GM18907 (cell line): ENCODE measurements around the gene GMDS.

Experiments
- ATAC-seq: cut with Tn5 transposase; IDR thresholded peaks from one replicate; pipeline ENCODE4 v1.9.1; 2021; ENCODE audit warnings: mild to moderate bottlenecking, moderate library complexity; ENCODE audit not compliant: unreplicated experiment

The GMDS gene

DNA sequence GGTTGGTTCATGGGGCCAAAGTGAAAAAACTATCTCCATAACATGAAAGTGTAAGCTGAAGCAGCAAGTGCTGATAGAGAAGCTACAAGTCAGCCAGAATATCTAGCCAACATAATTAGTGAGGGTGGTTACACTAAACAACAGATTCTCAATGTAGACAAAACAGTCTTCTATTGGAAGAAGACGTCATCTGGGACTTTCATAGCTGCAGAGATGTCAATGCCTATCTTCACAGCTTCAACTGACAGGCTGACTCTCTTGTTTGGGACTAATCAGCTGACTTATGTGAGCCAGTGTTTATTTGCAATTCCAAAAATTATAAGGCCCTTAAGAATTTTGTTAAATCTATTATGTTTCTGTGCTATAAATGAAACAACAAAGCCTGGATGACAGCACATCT, 63.2 kb downstream of the GMDS start:
- ATAC-seq: no peak

DNA sequence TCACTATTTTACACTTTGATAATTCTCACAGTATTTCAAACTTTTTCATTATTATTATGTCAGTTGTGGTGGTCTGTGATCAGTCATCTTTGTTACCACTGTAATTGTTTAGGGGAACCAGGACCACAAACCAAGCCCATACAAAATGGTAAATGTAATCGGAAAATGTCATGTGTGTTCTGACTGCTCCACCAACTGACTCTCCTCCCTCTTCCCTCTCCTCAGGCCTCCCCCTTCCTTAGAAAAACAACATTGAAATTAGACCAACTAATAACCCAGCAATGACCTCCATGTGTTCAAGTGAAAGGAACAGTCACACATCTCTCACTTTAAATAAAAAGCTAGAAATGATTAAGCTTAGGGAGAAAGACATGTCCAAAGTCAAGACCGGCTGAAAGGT, 63.8 kb downstream of the GMDS start:
- no peak for ATAC-seq

DNA sequence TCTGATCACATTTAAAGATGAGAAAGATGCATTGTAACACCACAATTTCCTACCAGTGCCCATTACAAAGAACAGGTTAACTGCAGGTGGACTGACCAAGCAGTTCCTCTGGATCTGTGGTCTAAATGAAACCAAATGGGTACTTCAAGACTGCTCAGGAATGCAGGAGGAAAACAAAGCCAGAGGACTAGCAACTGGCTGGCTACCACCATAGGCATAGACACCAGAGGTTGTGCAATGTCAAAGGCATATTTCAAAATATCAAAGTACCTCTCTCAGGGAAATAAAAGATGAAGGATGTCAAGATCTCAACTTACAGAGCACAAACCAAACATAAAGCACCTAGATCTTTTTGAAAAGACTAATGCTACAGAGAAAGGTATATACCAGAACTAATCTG, 65.5 kb downstream of the GMDS start:
- ATAC-seq: no peak

DNA sequence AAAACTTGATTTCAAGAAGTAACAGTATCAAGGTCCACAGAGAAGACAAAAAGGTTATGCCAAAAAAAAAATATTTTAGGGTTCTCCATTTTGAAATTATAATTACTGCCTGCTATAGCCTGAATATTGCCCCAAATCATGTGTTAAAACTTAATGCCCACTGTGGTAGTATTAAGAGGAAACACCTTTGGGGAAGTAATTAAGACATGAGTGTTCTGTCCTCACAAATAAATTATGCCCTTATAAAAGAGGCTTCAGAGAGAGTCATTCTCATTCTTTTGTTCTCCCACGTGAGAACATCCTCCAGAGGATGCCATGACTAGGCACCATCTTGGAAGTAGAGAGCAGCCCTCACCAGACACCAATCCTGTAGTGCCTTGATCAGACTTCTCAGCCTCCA, 66.2 kb downstream of the GMDS start:
- ATAC-seq: no peak

DNA sequence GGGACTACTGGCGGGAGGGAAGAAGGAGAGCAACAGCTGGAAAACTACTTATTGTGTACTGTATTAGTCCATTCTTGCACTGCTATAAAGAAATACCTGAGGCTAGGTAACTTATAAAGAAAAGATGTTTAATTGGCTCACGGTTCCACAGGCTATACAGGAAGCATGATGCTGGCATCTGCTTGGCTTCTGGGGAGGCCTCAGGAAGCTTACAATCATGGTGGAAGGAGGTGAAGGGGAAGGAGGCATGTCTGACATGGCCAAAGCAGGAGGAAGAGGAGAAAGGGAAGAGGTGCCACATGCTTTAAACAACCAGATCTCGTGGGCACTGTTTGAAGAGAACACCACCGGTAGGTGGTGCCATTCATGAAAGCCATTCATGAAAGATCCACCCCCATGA, 67.3 kb downstream of the GMDS start:
- ATAC-seq: no peak

DNA sequence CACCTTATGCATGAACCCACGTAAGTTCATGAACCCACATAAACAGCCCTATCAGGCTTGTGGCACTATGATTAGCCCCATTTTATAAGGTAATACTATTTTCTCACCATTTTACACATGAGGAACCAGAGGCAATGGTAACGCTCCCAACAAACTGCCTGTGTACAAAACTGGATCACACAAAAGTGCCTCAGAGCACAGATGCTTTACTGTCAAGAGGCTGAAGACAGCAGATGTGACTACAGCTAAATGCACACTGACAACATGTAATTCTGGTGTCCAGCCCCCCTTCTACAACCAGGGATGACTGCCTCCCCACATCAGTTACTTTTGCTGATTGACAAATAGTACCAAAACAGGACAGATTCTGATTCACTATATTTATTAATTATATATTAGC, 69.6 kb downstream of the GMDS start:
- no peak for ATAC-seq

DNA sequence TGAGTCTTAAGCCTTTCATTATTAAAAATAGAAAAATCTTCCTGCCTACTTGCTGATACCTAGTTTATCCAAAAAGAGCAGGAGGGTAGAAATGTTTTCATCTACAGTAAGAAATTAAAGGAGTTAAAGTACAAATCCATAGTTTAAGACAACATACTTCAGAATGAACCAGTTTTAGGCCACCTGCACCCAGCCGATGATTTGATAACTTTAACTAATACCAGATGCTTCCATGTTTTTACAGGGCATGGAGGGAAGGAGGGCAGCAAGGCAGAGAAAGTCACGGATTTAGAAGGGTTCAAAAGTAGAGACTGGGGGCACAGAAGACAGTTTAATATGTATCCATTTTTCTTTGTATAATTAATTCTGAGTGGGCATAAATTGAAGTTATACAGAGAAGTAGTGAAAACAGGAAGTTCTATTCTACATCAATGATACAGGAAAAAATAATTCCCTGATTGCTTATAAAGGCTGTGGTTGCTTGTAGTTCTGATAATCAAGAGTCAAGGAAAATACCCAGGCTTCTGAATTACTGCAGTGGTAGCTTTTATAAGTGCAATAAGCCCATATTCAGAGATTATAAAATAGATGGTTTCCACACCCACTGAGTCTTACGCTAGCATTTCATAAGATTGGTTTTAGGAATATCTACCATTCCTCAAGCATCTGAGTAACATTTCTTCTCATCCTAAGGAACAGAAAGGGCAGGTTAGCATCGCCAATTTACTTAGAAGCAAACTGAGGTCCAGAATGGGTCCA, 72.0 kb downstream of the GMDS start:
- no peak for ATAC-seq

DNA sequence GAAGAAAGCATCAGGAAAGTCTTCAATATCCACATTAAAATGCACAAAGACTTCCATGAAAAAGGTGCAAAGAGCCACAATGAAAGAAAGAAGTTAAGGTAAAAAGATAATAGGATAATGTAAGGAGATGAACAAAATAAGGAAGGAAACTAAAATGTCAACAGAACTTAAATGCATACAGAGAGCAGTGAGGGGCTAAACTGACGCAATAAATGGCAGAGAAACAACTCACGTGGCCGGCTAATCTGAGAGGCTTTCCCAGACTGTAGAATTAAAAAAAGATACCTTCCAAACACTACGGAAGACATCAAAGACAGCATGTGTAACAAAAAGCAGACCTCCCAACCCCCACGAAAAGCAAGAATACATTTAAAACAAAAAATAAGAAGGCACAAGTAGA, 73.7 kb downstream of the GMDS start:
- no peak for ATAC-seq

DNA sequence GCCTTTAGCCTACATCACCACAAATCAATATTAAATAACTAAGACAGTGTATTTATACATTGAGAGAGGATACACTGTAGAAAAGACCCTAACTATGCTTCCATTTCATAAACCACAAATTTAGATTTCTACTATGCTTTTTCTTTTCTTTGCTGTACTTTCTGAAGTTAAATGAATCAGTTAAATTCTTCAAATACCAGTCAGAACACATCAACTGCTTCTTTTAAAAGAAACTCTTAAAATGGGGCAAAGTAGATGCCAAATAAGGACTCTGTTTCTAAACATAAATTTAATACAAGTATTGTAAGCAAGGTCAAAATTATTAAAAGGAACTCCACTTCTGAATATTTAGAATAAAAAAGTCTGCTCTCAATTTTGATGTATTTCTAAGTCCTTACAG, 76.9 kb downstream of the GMDS start:
- no peak for ATAC-seq

DNA sequence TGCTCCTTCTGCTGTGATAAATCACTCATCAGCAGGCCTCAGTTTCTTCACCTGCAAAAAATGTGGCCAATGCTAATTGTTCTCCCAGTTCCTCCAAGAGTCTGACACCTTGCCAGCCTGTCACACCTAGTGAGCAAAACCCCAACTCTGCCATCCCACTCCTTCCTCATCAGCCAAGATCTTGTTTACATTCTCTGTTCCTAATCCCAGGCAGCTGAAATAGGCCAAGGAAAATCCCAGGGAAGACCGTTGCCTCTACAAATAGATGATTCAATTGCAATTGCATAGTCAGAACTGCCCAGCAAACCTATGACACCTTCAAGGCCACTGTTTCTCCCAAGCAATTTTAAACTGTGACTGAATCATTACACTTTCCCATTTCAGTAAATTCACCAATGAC, 78.7 kb downstream of the GMDS start:
- ATAC-seq: no peak

DNA sequence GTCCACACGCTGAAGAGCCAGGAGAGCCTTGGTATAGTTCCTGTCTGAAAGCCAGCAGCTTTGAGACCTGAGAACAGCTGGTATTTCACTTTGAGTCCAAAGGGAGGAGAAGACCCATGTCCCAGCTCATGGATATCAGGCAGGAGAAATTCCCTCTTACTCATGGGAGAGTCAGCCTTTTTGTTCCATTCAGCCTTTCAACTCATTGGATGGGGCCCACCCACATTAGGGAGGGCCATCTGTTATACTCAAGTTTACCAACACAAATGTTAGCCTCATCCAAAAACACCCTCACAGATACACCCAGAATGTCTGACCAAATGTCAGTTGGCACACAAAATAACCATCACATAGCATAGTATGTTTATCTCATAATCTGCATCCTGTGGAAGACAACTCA, 80.1 kb downstream of the GMDS start:
- no peak for ATAC-seq

DNA sequence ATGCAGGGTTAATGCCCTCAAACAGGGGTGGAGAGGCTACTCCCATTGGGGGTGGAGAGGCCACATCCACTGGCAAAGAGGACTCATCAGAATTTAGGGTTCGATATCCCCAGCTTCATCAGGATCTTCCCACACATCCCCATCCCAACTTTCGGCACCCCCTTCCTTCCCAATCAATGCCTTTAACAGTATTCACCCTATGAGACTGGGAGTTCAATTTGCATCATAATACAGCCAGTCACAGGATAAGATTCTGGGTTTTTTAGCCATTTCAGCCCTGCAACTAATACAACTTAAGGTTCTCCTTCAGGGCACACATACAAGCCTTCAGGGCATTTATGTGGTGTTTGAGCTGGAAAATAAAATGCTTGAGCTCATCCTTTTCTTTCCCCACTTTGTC, 80.9 kb downstream of the GMDS start:
- no peak for ATAC-seq

DNA sequence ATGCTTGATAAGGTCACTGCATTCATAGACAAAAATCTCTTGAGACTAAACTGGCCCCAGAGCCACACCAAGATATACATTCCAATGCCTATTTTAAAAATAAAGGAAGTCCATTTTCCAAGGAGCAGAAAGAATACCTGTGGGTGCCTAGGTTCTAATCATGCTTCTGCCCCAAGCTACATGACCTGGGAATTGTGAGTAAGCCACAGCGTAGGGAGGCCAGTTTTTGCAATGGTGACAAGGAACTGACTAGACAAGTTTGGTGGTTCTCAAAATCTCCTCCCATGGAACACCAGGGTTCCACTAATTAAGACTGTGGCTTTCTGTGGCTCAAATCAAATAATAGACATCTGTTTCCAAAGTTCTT, 83.3 kb downstream of the GMDS start:
- no peak for ATAC-seq

DNA sequence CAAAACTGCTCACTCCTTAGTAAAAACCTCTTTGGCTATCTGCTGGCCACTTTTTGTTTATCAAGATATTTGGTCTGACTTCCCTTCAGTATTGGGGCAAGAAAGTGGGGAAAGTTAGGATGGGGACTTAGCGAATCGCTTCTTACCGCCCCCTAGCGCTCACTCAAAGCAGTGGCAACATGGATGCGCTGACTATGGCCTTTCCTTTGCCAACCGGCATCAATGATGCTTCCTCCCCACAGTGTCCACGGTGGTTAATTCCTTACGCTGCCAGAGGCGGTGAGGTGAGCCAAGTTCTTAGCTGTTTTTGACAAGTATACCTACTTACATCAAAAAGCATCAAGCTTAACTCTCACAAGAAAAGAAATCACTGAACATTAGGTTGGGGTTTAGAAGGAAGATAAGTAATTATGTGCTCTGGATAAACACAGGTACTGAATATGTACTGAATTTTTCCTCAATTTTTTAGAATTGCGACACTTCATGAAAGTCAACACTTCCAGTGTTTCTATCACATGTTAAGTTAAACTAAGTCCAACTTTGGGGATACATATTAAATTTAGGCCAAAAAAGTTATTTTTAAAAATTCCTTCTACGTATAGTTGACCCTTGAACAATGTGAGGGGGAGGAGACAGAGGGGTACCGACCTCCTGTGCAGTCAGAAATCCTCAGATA, 86.7 kb downstream of the GMDS start:
- no peak for ATAC-seq

DNA sequence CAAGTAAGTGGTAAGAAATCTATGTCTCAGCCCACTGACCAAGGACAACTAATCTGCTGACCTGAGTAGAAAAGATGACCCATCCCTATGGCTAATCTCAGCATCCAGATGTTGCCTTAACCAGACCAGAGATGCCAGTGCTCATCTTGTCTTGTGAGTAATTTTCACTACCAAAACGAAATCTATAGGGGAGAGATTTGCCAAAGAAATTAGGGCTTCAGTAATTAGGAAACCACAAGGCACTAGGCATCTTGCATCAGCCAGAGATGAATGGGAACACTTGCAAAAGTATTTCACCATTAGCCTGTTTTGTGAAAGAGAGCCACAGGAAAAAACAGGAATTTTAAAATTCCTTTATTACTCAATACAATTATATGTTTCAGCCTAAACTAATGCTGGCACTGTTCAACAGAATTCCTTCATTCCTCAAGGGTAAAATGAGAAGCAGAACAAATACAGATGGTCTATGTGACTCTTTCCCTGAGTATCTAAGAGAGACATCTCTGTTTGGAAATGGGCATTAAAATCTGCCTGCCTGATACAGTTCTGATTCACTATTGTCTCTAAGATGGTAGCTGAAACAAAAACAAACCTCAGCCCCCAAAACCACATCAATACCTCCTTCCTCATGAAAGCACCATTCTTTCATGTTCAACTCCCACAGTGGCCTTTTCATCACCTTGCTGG, 87.8 kb downstream of the GMDS start:
- no peak for ATAC-seq

DNA sequence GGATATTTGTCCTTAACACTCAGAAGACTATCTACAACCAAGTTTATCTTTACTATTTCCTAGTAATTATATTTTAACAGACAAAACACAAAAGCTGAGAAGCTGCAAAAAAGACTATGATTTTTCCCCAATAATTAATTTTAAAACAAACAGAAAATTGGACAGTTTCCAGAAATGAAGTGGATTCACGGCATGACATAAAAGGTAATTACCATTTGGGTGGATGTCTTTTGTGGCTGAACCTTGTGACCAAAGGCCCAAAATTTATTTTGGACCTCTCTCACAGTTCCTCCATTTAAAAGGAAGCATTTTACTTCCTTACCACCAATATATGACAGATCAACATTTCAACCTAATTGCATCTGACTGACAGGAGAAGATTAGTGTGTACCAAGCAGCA, 90.2 kb downstream of the GMDS start:
- ATAC-seq: no peak

DNA sequence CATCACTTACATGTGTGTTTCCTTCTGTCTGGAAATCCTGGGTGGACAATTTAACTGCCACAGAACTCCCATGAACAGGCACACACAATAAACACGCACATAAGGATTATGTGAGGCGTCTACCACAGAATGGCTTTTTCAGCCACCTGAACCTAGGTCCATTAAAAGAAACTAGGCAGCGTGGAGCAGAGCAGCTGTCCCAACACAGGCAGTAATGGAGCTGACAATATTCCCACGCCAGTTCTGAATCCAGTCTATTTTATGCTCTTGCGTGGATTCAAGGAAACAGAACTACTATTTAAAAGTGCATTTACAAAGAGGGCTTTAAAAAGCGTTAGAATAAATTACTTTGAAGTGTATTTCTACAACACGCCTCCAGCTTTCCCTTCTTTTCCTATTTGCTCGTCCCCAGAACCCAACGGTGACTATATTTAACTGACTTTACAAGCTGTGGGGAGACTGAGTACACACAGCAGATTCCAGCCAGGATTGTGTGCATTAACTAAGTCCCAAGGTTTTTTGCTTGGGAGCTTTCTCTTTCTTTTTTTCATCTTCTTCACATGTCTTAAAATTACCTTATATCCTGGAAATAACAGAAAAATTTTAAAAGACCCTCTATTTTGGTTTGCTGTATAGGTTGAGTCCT, 95.9 kb downstream of the GMDS start:
- ATAC-seq: no peak

DNA sequence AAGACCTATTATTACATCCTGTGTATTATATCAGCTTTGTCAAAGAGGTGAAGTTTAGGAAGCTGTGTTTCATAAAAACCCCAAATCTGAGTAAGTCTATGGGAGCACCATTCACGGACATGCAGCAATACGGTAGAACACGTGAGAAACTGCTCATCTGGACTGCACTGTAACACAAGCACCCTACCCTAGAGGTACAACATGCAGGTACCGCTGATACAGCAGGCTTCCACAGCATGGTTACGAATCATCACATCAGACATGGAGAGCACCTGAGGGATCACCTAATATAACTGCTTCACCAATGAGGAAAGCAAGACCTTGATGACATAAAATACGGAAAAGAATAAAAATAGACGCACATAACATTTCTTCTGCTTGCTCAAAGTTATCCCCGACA, 96.7 kb downstream of the GMDS start:
- ATAC-seq: no peak

DNA sequence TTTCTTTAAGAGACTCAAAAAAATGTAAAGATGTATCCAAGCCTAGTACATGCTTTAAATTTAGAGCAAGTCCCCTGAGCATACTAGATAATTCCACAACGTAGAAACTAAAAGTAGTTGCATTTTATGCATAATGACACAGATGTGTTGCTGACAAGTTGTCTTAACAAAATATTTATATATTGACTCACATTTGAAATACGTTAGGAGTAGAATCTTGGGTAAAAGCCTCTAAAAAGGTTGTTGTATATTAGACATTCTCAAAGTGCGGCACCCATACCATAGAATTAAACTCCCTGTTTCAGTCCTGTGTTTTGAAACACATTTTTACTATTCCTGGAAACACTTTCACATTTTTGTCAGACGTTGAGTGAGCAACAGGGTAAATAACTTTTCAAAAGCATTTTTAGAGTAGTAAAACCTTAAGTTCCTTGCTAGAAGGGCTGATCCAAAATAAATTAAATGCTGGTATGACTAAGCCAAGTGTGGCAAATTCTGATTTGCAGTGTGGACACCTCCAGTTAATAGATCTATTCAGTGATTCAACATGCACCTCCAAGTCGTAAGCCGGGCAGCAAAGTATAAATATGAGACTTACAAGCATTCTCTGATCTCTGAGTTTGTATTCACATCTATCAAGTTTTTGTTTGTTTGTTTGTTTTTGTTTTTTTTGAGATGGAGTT, 97.5 kb downstream of the GMDS start:
- no peak for ATAC-seq

DNA sequence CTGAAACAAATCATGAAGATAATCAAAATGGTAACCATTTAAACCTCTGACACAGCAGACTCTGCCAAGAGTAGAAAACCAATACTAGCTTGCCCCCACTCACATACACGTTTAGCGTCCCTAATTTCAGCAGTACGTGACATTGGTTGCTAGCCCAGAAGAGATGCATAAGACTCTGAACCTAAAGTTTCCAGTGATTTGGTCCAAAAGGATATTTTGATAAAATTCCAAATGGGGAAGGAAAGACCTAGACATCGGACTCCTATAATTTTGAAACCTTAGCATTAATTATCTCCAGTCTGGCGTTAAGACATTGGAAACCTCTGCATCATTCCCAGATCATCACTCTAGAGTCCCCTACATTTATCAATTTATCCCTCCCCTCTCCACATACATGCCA, 98.1 kb downstream of the GMDS start:
- ATAC-seq: no peak

DNA sequence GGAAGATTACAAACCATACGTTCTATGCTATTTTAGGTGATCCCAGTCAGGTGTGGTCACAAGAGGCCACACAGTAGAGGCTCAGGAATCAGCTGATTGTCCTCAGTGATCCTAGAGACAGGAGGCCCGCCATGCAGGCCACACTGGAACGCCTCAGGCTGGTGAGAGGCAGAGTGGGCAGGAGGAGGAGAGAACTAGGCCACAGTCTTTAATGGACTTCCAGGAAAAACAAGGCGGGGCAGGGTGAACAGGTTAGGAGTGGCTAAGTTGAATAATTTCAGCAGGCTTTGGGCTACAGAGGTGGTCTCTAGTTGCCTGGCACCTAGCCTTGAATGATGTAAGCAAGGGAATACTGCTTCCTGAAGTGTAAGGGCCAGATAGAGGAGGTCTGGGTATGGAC, 101.2 kb downstream of the GMDS start:
- ATAC-seq: no peak
